Subcutaneous adipose tissue (tissue), 4 donors: Measurements from ENCODE around the gene FA2H. TPM values are rescaled to one million over a fixed set of nuclear protein-coding genes. Genes with fewer than 3 reads are reported as not detected.

Experiments used
- CTCF ChIP-seq: fragments of 450-650 bp; IDR thresholded peaks from one replicate; pipeline ENCODE4 v1.5.1; 2016; ENCODE audit warnings: low read depth, mild to moderate bottlenecking, control low read depth, antibody characterized with exemption, moderate library complexity
- total RNA-seq, 4 donors: library from RNA; depleted of rRNA; stranded (reverse); fragments of >200 nt; gene quantifications; one replicate each; pipeline ENCODE4 v1.1.0, GENCODE V29; 2016

FA2H gene
- total RNA-seq, 4 donors from 2014 or later = not detected

- no peak for TF ChIP-seq CTCF
Observed at GRCh38 chr16:74666425-74667254, 108.0 kb downstream of the FA2H start, which contains the start of gene RFWD3. RFWD3 (minus strand) TSS chr16:74666877; CDS start chr16:74661449, 5,428 bp downstream.

GRCh38 chr16:74666010-74666421 is 108.6 kb downstream of the FA2H start:
- TF ChIP-seq CTCF = no peak

Other genes starting within 250 kb of the FA2H start
- 100 to 1,000 TPM; 138 to 168 (median 150) TPM for gene GLG1, start 167.7 kb downstream of the FA2H start, total RNA-seq
- 10 to 100 TPM; 10.8 to 23.5 (median 14.1) TPM for gene RFWD3, start 107.9 kb downstream of the FA2H start, total RNA-seq
- gene MLKL, start 74.0 kb downstream of the FA2H start, total RNA-seq = 10 to 100 TPM; 19.0 to 46.0 (median 27.3) TPM
- gene WDR59, start 210.3 kb upstream of the FA2H start, total RNA-seq = 10 to 100 TPM; 20.5 to 33.2 (median 25.6) TPM
- gene ZNRF1, start 224.2 kb upstream of the FA2H start, total RNA-seq = 10 to 100 TPM in 3 of 4 donors, 1 to 10 TPM in 1; 8.3 to 17.3 (median 13.2) TPM